Loucy (cell line): ENCODE results near the gene RBFOX2.

ENCODE experiments used
- H2AFZ ChIP-seq: fragments of 200-600 bp; sonication (generic); 2 replicates; pipeline ENCODE4 v1.6.0; 2016; ENCODE audit warnings: antibody characterized with exemption, mild to moderate bottlenecking, low read length, moderate library complexity
- H3F3A ChIP-seq: fragments of 200-600 bp; 2 replicates; pipeline ENCODE4 v1.6.0; 2016; ENCODE audit warnings: antibody characterized with exemption, low read depth, mild to moderate bottlenecking
- H3K27me3 ChIP-seq: fragments of 200-600 bp; sonication (generic); 2 replicates; pipeline ENCODE4 v1.6.1; 2014; ENCODE audit warnings: low read length, mild to moderate bottlenecking; ENCODE audit not compliant: insufficient read depth, poor library complexity, severe bottlenecking
- H3K36me3 ChIP-seq: fragments of 200-600 bp; sonication (generic); 2 replicates; pipeline ENCODE4 v1.6.1; 2016; ENCODE audit warnings: low read length; ENCODE audit not compliant: insufficient read depth
- H3K4me1 ChIP-seq: fragments of 200-600 bp; sonication (generic); 2 replicates; pipeline ENCODE4 v1.5.1; 2014; ENCODE audit warnings: low read length, mild to moderate bottlenecking; ENCODE audit not compliant: insufficient read depth, poor library complexity, severe bottlenecking
- H3K4me2 ChIP-seq: fragments of 200-600 bp; sonication (generic); 2 replicates; pipeline ENCODE4 v1.6.0; 2014; ENCODE audit warnings: antibody characterized with exemption, low read length, low read depth, mild to moderate bottlenecking; ENCODE audit not compliant: poor library complexity, severe bottlenecking
- H3K4me3 ChIP-seq: fragments of 200-600 bp; sonication (generic); 2 replicates; pipeline ENCODE4 v1.5.1; 2014; ENCODE audit warnings: low read length, mild to moderate bottlenecking, mixed read lengths; ENCODE audit not compliant: poor library complexity, severe bottlenecking
- H3K79me2 ChIP-seq: fragments of 200-600 bp; sonication (generic); 2 replicates; pipeline ENCODE4 v1.6.1; 2014; ENCODE audit warnings: low read length; ENCODE audit not compliant: insufficient read depth
- H3K9ac ChIP-seq: fragments of 200-600 bp; sonication (generic); 2 replicates; pipeline ENCODE4 v1.6.0; 2014; ENCODE audit warnings: mild to moderate bottlenecking, low read depth, low read length, moderate library complexity; ENCODE audit not compliant: poor library complexity, severe bottlenecking
- H3K9me2 ChIP-seq: fragments of 200-600 bp; sonication (generic); replicated peaks from 2 replicates; pipeline ENCODE4 v1.6.1; 2016; ENCODE audit warnings: low read depth, low read length, mixed read lengths
- H3K9me3 ChIP-seq: fragments of 200-600 bp; sonication (generic); 2 replicates; pipeline ENCODE4 v1.6.1; 2014; ENCODE audit warnings: mild to moderate bottlenecking, antibody characterized with exemption, low read length, low read depth; ENCODE audit not compliant: insufficient read depth
- H4K20me1 ChIP-seq: fragments of 200-600 bp; sonication (generic); 2 replicates; pipeline ENCODE4 v1.6.0; 2014; ENCODE audit warnings: antibody characterized with exemption, low read length, mild to moderate bottlenecking; ENCODE audit not compliant: insufficient read depth, poor library complexity, severe bottlenecking
- CTCF ChIP-seq: fragments of 200-600 bp; sonication (generic); conservative IDR thresholded peaks from 2 replicates; pipeline ENCODE4 v1.5.1; 2014; ENCODE audit warnings: mild to moderate bottlenecking, antibody characterized with exemption, low read length
- EZH2phosphoT487 ChIP-seq: fragments of 200-600 bp; IDR thresholded peaks from 2 replicates; pipeline ENCODE4 v1.6.1; 2018; ENCODE audit warnings: antibody characterized with exemption, mild to moderate bottlenecking, moderate library complexity, borderline replicate concordance

Gene RBFOX2

GRCh38 chr22:35819421-35819820, 209.2 kb downstream of the RBFOX2 start:
- Histone ChIP-seq H4K20me1 (no peaks in the 10 kb centered on the region), H3K9me3 (no peaks in the 10 kb centered on the region), H2AFZ (no peak overlapping the region), H3K9ac (no peak overlapping the region), H3K4me2 (no peak overlapping the region), H3K9me2 (no peaks in the 10 kb centered on the region), H3K4me3 (no peak overlapping the region), H3F3A (peaks cover 7% of the 10 kb centered on the region; the same call in 1 of the 2 replicates), H3K27me3 (no peaks in the 10 kb centered on the region), H3K79me2 (no peaks in the 10 kb centered on the region), H3K4me1 (peaks cover 25% of the 10 kb centered on the region), H3K36me3 (no peaks in the 10 kb centered on the region)
- TF ChIP-seq EZH2phosphoT487 (no peak), CTCF (no peak)

GRCh38 chr22:35818897-35819296, 209.7 kb downstream of the RBFOX2 start:
- no peaks in the 10 kb centered on the region for H3K36me3 ChIP-seq
- no peak for TF ChIP-seq CTCF
- no peak for TF ChIP-seq EZH2phosphoT487
- H3K79me2 ChIP-seq: no peaks in the 10 kb centered on the region
- no peaks in the 10 kb centered on the region for H3K9me3 ChIP-seq
- H3K4me3 ChIP-seq: no peak overlapping the region
- H2AFZ ChIP-seq: no peak overlapping the region
- no peaks in the 10 kb centered on the region for H3K27me3 ChIP-seq
- no peak overlapping the region for H3K9ac ChIP-seq
- no peaks in the 10 kb centered on the region for H3K9me2 ChIP-seq
- peaks cover 7% of the 10 kb centered on the region; the same call in 1 of the 2 replicates for H3F3A ChIP-seq
- H3K4me1 ChIP-seq: peaks cover 25% of the 10 kb centered on the region
- no peak overlapping the region for H3K4me2 ChIP-seq
- H4K20me1 ChIP-seq: no peaks in the 10 kb centered on the region

DNA sequence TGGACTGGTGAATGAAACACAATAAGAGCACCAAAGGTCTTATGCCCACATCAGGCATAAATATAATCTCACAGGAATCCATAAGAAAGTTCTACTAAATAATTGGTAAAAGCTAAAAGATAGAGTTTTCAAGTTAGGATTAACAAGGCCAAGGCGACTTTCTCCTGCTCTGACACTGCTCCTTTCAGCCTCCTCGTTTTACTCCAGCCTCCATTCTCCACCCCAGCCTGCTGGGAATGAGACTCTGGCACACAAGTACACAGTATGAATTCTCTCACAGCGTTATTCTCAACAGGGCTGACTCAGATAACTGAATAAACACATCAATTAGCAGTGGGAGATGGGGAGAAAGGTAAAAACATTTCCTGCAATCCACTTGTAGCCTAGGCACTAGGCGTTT, 216.0 kb downstream of the RBFOX2 start:
- H3F3A ChIP-seq: no peaks in the 10 kb centered on the region
- no peaks in the 10 kb centered on the region for H3K27me3 ChIP-seq
- TF ChIP-seq EZH2phosphoT487: no peak
- TF ChIP-seq CTCF: no peak
- H3K9ac ChIP-seq: no peak overlapping the region
- H3K9me2 ChIP-seq: no peaks in the 10 kb centered on the region
- no peak overlapping the region for H3K4me2 ChIP-seq
- peaks cover 3% of the 10 kb centered on the region; the same call in 1 of the 2 replicates for H3K36me3 ChIP-seq
- no peaks in the 10 kb centered on the region for H3K79me2 ChIP-seq
- no peaks in the 10 kb centered on the region for H3K9me3 ChIP-seq
- H3K4me1 ChIP-seq: no peaks in the 10 kb centered on the region
- H3K4me3 ChIP-seq: no peak overlapping the region
- no peaks in the 10 kb centered on the region for H4K20me1 ChIP-seq
- H2AFZ ChIP-seq: no peak overlapping the region
